ENCODE results near the gene ZC3H12C. TPM values are rescaled to one million over a fixed set of nuclear protein-coding genes. Genes with fewer than 3 reads are reported as not detected.
A peak's percentile ranks its signal among the peaks of the same experiment; 100 is the strongest.
"Not testable (repeated sequence)": the region's sequence is repeated elsewhere in the genome, so short reads cannot be mapped to it uniquely, and the experiment has no call there.

Gene ZC3H12C
- total RNA-seq, 3 donors from 2014 or later: 0.35 to 1.3 (median 0.90) TPM

GRCh38 chr11:110207123-110207522, 113.9 kb downstream of the ZC3H12C start:
- Mint-ChIP-seq H3K4me3 (no peak overlapping the region), H3K9me3 (no peaks in the 10 kb centered on the region), H3K36me3 (ENCODE audit: insufficient read depth) (no peaks in the 10 kb centered on the region), H3K27me3 (ENCODE audit: low read depth) (no peaks in the 10 kb centered on the region), H3K4me1 (ENCODE audit: low read depth) (no peaks in the 10 kb centered on the region)
- no peak for ATAC-seq
- DNase-seq: no peak

DNA sequence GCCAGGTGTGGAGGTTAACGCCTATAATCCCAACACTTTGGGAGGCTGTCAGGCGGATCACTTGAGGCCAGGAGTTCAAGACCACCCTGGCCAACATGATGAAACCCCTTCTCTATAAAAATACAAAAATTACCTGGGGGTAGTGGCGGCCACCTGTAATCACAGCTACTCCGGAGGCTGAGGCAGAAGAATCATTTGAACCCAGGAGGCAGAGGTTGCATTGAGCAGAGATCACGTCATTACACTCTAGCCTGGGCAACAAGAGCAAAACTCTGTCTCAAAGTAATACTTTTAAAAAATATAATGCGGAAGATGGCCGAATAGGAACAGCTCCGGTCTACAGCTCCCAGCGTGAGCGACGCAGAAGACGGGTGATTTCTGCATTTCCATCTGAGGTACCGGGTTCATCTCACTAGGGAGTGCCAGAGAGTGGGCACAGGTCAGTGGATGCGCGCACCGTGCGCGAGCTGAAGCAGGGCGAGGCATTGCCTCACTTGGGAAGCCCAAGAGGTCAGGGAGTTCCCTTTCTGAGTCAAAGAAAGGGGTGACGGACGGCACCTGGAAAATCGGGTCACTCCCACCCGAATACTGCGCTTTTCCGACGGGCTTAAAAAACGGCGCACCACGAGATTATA, 115.6 kb downstream of the ZC3H12C start:
- H3K4me1 Mint-ChIP-seq (ENCODE audit: low read depth); H3K27me3 Mint-ChIP-seq (ENCODE audit: low read depth); DNase-seq; H3K9me3 Mint-ChIP-seq; H3K36me3 Mint-ChIP-seq (ENCODE audit: insufficient read depth); ATAC-seq: not testable (repeated sequence)
- peak overlapping the region; percentile 62 for H3K4me3 Mint-ChIP-seq

- not testable (repeated sequence) for H3K36me3 Mint-ChIP-seq (ENCODE audit: insufficient read depth); ATAC-seq; H3K4me1 Mint-ChIP-seq (ENCODE audit: low read depth); H3K27me3 Mint-ChIP-seq (ENCODE audit: low read depth); H3K9me3 Mint-ChIP-seq; DNase-seq
- H3K4me3 Mint-ChIP-seq: peak overlapping the region; percentile 19
Measured at GRCh38 chr11:110209313-110209694, 116.1 kb downstream of the ZC3H12C start.

DNA sequence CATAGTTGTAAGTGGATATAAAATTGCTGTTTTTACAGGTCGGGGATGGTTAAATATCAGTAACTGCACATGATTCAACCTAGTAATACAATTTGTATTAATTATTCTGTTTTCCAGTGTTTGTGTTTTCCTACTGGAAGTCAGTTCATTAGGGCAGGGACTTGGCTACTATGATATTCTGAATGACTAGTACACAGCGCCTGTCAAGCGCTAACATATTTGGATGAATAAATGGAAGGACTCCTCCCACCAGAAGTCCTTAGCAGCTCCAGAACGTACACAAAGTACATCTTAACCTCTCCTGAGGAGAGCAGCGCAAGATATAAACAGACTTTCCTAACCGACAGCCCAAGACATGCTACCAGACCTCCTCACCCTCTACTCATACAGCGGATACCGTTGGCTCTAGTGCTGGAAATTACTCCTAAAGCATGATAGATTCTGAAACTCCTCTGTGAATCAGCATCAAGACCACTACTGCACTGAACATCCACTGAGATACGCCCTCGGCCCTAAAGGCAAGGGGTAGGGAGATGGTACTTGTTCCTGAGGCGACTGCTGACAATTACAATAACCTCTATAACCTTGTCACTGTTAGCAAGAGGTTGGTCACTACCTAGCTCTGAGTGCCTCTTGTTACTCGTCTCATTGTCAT, 124.2 kb downstream of the ZC3H12C start:
- Mint-ChIP-seq H3K4me1 (ENCODE audit: low read depth) (no peaks in the 10 kb centered on the region), H3K9me3 (no peaks in the 10 kb centered on the region), H3K27me3 (ENCODE audit: low read depth) (no peaks in the 10 kb centered on the region), H3K36me3 (ENCODE audit: insufficient read depth) (peaks cover 13% of the 10 kb centered on the region), H3K4me3 (no peak overlapping the region)
- ATAC-seq (no peak), DNase-seq (no peak)

- Mint-ChIP-seq H3K27me3 (ENCODE audit: low read depth) (no peaks in the 10 kb centered on the region), H3K4me3 (no peak overlapping the region), H3K4me1 (ENCODE audit: low read depth) (no peaks in the 10 kb centered on the region), H3K36me3 (ENCODE audit: insufficient read depth) (peaks cover 13% of the 10 kb centered on the region), H3K9me3 (no peaks in the 10 kb centered on the region)
- no peak for ATAC-seq
- no peak for DNase-seq
Measured at GRCh38 chr11:110217936-110218335, 124.7 kb downstream of the ZC3H12C start.

DNA sequence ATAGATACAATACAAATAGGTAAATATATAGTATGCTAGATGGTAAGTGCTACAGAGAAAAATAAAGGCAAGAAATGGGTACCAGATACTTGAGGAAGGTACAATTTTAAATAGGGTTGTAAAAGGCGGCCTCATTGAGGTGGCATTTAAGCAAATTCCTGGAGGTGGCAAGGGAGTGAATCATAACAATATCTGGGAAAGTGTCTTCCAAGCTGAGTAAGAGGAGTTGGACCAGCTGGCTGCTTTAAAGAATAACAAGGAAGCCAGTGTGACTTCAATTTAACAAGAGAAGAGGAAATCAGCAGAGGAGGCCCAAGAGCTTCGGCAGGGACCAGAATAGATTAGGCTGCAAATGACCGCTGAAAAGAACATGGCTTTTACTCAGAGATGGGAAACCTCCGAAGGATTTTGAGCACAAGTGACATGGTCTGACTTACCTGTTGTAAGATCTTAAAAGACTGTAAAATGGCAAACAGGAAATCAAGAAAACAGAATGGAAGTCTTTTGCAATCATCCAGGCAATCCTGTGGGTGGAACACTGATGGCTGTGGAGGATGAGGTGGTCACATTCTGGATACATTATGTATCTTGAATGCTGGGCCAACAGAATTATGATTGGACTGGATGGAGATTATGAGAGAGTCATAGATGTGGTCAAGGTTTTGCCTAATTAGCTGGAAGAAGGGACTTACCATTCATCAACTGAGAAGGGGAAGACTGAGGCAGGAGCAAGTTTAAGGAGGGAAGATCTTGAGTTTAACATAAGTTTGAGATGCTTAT, 126.0 kb downstream of the ZC3H12C start:
- Mint-ChIP-seq H3K9me3 (no peaks in the 10 kb centered on the region), H3K27me3 (ENCODE audit: low read depth) (no peaks in the 10 kb centered on the region)

More for the DNA sequence above, 126.0 kb downstream of the ZC3H12C start:
- ATAC-seq: no peak
- Mint-ChIP-seq H3K4me3 (no peak overlapping the region), H3K36me3 (ENCODE audit: insufficient read depth) (peaks cover 13% of the 10 kb centered on the region), H3K4me1 (ENCODE audit: low read depth) (no peaks in the 10 kb centered on the region)
- no peak for DNase-seq

Other genes with a start within 250 kb of the ZC3H12C start
- gene RDX, start 203.2 kb downstream of the ZC3H12C start, total RNA-seq: 10 to 100 TPM; 34.6 to 42.3 (median 34.6) TPM

Measured in activated T-cell treated with anti-CD3 and anti-CD28 coated beads, Interleukin-2, amount 50 U/mL, for 4 hours (primary cell).